Measurements from ENCODE around the gene LCN2. TPM values are rescaled to one million over a fixed set of nuclear protein-coding genes. Genes with fewer than 3 reads are reported as not detected.

Gene LCN2
- total RNA-seq, 1 experiment from 2014 or later = 13.5 TPM

DNA sequence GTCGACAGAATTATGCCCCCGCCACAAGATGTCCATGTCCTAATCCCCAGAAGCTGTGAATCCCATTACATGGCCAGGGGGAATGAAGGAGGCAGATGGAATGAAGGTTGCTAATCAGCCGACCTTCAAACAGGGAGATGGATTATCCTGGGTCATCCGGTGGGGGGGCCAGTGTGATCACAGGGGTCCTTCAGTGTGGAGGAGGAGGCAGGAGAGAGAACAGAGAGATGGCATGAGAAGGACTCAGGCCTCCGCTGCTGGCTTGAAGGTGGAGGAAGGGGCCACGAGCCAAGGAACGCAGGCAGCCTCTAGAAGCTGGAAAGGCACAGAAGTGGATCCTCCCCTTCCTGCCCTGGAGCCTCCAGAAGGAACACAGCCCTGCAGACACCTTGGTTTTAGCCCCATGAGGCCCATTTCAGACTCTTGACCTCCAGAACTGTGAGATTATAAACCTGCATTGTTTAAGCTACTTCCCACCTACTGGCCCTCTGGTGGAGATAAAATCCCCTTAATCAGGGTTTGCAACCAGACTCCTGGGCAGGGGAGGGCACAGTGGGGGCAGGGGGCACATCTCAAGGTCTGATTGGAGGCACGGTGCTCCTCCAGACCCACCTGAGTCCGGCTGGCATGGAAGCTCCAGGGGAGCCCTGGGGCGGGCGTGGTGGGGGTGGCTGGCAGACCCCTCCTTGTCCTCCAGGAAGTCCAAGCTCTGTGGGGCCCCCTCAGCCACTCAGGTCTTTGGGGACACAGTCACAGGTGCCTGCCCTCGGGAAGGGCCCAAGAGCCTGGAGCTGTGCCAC, 35.5 kb upstream of the LCN2 start:
- no peak for DNase-seq (ENCODE audit: low spot score)
- in situ Hi-C loops (cut with HindIII; ENCODE audit: low sequenced_read_pairs) = no loop called here

DNA sequence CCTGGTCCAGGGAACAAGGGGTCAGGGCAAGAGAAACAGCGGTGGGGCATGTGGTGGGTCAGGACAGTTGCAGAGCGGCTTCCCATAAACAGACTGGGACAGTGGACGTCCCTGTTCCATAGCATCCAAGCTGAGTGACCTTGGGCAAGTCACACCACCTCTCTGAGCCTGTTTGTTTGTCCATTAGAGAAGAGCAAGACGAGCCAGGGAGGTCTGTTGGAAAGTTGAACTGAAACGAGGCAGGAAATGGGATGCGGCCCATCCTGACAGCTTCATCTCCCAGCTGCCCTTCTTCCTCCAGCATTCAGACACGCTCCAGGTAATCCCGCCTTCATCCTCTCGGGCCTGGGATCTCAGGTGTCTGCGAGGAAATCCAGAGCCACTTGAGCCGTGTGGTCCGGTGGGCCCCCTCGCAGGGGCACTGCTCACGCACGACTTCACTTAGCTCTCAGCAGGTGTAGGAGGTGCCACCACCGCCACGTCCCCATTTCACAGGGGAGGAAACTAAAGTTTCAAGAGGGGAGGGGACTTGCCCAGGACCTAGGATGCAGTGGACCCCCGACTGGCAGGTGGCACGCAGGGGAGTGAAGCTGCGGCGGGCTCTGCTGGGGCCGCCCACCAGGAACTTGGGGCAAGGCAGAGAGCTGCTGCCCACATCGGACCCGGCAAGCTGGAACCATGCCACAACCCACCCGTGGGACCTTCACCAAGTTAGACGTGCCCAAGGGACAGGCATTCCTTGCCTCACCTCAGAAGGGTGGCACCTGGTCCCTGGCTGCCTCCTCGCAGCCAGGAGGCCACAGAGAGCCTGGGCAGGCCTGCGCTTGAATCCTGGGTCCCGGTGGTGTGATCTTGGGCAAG, 34.7 kb upstream of the LCN2 start:
- in situ Hi-C loops (cut with HindIII; ENCODE audit: low sequenced_read_pairs) = no loop called here
- DNase-seq (ENCODE audit: low spot score) = no peak

DNA sequence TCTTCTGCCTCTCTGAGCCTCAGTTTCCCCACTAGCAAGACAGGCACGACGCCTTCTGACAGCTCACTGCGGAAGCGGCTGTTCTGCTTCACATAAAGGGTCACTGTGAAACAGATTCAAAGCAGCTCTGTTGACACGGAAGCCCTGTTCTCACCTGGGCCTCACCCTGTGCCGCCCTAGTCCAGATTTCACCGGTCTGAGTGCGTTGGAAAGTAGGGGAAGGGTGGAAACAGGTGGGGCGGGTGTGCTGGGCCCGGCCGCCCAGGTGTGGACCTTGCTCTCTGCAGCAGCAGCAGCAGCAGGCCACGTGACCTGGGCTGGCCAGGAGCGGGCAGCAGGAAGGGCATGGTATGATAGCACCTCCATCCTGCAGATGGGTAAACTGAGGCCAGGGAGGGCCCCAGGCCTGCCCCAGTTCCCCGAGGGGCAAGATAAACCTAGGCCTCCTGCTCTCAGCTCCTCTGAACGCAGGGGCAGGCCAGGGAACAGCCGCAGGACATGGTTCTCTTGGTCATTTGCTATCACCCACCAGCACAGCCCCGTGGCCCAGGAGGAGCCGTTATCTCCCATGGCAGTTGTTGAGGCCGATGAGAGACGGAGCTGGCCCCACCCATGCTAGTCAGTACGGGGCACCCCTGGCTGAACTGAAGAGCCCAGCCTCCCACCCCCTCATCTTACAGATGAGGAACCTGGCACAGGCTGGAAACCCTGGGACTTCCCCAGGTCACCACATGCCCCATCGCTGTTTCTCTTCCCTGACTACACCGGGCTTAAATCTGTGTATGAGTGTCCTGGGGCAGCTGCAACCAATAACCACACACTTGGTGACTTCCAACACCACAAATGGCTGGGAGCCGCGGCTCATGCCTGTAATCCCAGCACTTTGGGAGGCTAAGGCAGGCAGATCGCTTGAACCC, 33.8 kb upstream of the LCN2 start:
- no peak for DNase-seq (ENCODE audit: low spot score)
- in situ Hi-C loops (cut with HindIII; ENCODE audit: low sequenced_read_pairs) = no loop called here

DNA sequence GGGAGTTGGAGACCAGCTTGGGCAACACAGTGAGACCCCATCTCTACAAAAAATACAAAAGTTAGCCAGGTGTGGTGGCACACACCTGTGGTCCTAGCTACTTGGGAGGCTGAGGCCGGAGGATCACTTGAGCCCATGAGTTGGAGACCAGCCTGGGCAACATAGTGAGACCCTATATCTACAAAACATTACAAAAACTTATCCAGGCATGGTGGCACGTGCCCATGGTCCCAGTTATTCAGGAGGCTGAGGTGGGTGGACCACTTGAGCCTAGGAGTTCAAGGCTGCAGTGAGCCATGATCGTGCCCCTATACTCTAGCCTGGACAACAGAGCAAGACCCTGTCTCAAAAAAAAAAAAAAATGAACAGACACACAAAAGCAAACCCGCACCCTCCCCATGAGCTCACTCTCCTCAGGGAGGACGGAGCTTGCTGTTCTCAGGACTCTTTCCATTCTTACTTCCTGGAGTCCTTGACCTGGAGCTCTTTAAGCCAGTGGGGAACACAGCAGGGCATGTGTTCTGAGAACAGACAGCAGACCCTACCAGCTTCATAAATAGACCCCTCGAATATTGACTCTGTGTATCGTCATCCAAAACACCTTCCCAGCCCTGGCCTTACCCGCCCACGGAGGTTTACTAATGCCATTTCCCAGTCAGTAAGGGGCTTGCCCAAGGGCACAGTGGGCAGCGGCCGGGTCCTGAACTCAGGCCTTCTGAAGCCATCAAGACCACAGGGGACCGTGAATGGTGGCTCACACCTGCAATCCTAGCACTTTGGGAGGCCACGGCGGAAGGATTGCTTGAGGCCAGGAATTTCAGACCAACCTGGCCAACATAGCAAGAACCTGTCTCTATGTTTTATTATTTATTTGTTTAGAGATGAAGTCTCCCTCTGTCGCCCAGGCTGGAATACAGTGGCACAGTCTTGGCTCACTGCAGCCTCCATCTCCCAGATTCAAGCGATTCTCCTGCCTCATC, 32.9 kb upstream of the LCN2 start:
- in situ Hi-C loops (cut with HindIII; ENCODE audit: low sequenced_read_pairs) = no loop called here
- DNase-seq (ENCODE audit: low spot score) = no peak

DNA sequence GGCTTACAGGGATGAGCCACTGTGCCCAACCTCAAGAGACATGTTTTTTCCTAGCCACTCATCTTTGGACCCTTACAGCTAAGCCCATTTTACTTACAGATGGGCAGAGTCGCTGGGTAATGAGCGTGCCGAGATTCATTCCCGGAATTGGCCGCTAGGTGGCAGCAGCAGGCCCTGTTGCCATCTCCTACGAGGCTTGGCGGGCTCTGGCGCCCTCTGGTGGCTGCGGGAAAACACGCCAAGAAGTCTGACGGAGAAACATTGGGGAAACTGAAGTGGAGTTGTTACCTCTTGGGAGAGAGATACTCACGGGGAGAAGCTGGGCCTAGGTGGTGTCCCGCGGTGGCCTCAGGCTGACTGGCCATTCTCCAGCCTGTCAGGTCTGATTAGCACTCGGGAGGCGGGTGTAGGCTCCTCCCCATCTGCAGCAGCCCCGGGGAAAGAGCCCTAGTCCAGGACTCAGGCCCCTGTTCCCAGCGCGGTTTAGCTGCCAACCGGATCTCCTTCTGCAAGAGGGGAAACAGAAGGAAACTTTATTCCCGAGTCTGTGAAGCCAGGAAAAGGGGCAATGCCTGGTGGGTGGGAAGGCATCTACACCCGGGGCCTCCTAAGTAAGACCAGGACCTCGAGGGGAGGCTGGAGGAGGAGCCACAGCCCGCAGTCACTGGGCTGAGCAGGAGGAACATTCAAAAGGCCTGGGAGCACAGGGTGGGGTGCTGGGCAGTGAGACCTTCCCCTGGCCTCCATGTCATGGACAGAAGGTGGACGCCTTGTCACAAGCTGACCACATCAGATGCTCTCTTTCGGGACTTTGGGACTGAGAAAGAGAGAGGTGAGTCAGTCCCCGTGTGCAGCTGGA, 31.4 kb upstream of the LCN2 start:
- in situ Hi-C loops (cut with HindIII; ENCODE audit: low sequenced_read_pairs) = no loop called here
- peak; percentile 92 for DNase-seq (ENCODE audit: low spot score)

DNA sequence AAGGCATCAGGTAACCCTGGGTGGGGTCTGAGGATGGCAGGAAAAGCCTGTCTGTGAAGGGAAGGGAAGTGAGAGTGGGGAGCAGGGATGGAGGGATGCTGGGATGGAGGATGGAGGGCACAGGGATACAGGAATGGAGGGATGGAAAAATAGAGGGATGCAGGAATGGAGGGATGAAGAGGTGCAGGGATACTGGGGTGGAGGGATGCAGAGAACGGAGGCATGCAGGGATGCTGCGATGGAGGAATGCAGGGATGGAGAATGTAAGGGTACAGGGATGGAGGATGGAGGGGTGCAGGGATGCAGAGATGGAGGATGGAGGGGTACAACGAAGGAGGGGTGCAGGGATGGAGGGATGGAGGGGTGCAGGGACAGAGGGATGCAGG, 30.8 kb upstream of the LCN2 start:
- DNase-seq (ENCODE audit: low spot score) = no peak
- in situ Hi-C loops (cut with HindIII; ENCODE audit: low sequenced_read_pairs) = no loop called here

DNA sequence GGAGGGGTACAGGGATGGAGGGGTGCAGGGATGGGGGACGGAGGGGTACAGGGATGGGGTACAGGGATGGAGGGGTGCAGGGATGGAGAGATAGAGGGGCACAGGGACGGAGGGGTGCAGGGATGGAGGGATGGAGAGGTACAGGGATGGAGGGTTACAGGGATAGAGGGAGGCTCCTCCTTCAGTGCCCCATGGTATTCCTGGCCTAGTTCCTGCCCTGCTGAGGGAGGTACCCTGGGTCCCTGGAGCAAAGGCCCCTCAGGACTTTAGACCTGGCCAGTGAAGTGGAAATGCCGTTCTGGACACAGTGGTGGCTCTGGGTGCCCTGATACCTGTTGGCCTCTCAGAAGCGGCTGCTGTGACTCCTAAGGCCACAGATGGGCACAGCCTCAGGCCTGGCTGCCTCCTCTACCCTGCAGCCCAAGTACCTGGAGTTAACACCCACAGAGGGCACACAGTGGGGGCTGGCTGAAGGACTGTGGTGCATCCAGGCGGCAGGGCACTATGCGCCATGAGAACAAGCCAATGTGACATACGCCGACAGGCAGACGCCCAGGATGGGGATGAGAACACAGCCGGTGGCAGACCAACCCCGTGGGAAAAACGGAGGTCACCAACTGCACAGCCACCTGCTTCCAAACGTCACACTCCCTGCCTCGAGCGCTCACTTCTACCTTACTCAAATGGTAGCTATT, 30.1 kb upstream of the LCN2 start:
- DNase-seq (ENCODE audit: low spot score) = peak; percentile 35
- in situ Hi-C loops (cut with HindIII; ENCODE audit: low sequenced_read_pairs) = no loop called here

DNA sequence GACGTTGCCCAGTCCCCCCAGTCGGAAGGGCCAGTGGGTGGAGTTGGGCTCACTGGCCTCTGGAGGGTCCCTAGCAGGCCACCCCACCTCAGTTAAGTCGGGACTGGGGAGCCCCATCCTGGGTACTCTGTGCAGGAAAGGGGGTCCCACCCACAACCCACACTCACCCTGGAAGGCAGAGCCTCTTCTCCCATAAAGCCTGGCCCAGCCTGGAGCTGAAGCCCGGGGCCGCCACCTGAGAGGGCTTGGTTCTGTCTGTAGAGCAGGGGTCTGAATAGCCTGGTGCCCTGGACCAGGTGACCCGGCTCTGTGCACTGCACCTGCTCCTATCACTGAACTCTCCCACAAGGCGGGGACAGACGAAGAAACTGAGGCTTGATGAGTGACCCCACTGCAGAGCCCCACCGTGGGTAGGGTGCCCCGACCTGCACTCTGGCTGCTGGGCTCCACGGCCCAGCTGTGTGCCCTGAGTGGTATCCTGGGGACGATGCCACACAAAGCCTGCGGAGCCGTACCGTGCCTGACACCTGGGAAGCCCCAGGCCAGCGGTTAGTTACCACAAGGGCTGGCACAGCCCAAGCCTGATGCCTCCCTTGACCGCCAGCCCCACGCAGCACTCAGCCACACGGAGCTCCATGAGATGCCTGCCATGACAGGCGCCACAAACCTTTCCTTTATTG, 29.1 kb upstream of the LCN2 start:
- DNase-seq (ENCODE audit: low spot score) = no peak
- in situ Hi-C loops (cut with HindIII; ENCODE audit: low sequenced_read_pairs) = no loop called here

DNA sequence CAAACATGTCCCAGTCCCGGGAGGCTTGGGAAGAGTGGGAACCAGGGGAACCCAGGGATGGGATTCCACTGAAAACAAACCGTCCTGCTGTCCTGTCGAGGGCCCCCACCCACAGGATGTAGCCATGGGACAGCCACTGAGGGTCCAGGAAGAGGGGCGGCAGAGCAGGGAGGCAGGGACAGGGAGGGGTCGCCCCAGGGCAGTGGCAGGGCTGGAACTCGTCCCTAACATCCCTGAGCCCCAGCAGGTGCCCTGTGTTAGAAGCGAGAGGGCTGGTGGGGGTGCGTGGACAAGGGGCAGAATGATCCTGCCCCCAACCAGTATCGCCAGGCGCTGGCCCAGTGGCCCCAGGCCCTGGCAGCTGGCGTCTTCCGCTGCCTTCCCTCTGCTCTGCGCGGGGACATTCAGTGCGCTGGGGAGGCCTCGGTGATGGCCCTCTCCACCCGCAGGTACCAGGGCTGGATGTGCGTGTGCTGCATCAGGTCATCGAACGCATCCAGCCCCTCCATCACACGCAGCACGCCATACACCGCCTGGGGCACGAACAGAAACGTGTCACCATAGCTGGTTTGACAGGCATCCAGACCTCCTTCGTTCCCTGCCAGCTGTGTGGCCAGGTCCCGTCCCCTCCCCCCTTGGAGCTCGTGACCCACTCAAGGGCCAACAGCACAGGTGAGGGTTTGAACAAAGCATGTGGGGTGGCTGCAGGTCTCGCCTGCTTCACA, 28.4 kb upstream of the LCN2 start:
- in situ Hi-C loops (cut with HindIII; ENCODE audit: low sequenced_read_pairs) = no loop called here
- no peak for DNase-seq (ENCODE audit: low spot score)

DNA sequence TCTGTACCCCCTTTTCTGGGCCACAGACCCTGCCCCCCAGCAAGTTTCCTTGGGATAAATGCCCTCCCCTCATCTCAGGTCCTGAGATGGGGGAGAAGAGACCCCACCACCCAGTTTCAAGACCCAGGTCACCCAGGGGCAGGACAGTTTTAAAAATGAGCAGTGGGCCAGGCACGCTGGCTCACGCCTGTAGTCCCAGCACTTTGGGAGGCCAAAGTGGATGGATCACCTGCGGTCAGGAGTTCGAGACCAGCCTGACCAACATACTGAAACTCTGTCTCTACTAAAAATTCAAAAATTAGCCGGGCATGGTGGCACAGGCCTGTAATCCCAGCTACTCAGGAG, 27.8 kb upstream of the LCN2 start:
- in situ Hi-C loops (cut with HindIII; ENCODE audit: low sequenced_read_pairs) = no loop called here
- DNase-seq (ENCODE audit: low spot score) = no peak

DNA sequence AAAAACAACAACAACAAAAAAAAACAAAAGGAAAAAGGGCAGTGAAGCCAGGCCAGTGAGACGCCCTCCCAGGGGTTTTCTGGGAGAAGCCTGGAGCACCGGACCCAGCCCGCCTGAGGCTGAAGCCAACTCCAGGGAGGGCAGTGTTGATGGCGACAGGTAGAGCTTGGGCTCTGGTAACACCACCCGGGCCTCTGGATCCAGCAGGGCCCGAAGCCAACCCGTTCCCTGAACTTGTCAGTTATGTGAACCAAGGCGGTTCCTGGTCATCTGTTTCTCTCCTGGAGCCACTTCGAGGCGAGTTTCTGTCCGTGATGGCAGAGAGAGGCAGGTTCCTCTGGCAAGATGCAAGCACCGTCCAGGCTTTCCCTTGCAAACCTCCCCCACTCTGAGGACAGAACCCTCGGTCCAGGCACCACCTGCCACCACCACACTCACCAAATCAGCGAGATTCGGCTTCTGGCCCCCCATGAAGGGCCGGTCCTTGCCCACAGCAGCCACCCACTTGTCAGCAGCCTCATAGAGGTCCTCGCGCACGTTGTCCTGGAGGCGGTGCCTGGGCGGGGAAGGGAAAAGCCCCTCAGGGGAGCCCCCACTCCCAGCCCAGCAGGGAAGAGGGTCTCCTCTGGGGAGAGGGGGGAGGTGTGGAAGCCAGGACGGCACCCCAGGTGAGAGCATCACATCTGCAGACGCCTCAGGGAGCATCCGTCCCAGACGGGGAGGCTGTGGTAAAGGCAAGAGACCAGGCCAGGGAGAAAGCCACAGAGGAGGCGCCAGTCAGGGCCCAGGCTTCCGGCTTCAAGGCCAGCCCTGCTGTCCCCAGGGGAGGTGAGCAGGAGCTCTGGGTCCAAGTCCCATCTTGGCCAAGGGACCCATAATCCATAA, 27.1 kb upstream of the LCN2 start:
- in situ Hi-C loops (cut with HindIII; ENCODE audit: low sequenced_read_pairs) = no loop called here
- DNase-seq (ENCODE audit: low spot score) = no peak

DNA sequence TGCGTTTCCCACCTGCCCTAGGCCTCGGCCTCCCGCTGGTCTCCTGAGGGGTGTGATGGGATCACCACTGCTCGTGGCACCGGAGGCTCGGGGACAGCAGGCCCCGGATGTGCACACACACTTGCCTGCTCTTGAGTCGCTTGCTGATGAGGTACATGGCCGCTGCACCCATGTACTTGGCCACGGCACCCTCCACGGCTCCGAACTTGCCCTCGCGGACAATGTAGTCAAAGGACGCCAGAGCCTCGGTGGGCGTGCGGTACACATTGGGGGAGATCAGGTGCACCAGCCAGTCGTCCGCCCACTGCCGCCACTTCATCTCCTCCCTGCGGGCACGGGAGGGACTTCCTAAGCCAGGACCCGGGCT, 26.5 kb upstream of the LCN2 start:
- no peak for DNase-seq (ENCODE audit: low spot score)
- in situ Hi-C loops (cut with HindIII; ENCODE audit: low sequenced_read_pairs) = no loop called here

DNA sequence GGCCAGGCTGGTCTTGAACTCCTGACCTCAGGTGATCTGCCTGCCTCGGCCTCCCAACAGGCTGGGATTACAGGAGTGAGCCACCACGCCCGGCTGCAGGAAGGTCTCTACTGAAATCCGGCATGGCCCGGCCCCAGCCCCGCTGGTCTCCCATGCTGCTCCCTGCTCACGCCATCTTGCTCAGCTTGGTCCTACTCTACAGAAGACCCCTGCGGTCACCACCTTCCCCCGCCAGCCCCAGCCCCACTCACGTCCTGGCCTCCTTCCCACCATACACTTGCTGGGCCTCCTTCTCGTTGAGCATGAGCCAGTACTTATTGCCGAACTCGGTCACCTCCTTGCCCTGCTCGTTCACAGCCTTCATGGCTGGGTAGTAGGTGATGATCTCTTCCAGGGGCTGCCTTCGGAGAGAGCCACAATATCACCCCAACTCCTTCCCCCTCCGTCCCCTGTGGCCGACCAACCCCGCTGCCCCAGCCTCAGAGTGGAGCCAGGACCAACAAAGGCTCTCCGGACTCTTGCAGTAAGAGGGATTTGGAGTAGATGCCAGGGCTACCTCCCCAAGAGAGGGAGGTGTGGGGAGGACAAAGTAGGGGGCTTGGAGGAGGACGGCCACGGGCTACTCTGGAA, 25.7 kb upstream of the LCN2 start:
- in situ Hi-C loops (cut with HindIII; ENCODE audit: low sequenced_read_pairs) = no loop called here
- DNase-seq (ENCODE audit: low spot score) = no peak

DNA sequence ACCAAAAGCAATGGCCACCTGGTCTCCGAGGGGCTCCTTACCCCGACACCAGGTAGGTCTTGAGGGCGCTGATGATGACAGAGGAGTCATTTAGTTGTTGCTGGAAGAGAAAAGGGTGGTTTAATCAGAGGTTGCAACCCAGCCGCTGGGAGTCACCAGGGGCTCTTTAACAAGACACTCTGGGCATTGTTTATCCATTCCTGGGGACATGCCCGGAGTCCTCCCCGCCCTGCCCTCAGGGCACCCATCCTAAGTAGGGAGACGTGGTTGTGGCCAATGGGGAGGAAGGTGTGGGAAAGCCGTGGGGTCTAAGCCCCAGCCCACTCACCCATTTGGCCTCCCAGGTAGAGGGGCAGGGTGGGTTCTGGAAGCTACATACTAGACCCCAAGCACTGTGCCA, 24.8 kb upstream of the LCN2 start:
- DNase-seq (ENCODE audit: low spot score) = no peak
- in situ Hi-C loops (cut with HindIII; ENCODE audit: low sequenced_read_pairs) = no loop called here

Data from G401 (cell line).